Mesothelial cell of epicardium (in vitro differentiated cells): ENCODE measurements around the gene PI16. TPM values are rescaled to one million over a fixed set of nuclear protein-coding genes. Genes with fewer than 3 reads are reported as not detected.
"Not testable (repeated sequence)": the region's sequence is repeated elsewhere in the genome, so short reads cannot be mapped to it uniquely, and the experiment has no call there.

Experiments
- DNase-seq, 2 experiments: peaks; one replicate each; pipeline ENCODE4 v3.0.0; 2021; ENCODE audit warnings: low spot score in 2 of 2; ENCODE audit not compliant: unreplicated experiment in 2 of 2
- H3K27ac Mint-ChIP-seq: 2 replicates; pipeline ENCODE4 v1.8.0; 2021; ENCODE audit warnings: mixed read lengths
- H3K27me3 Mint-ChIP-seq: 2 replicates; pipeline ENCODE4 v1.8.0; 2021; ENCODE audit warnings: low read depth, mixed read lengths
- H3K36me3 Mint-ChIP-seq: 2 replicates; pipeline ENCODE4 v1.8.0; 2021; ENCODE audit warnings: mixed read lengths
- H3K4me1 Mint-ChIP-seq: 2 replicates; pipeline ENCODE4 v1.8.0; 2021; ENCODE audit warnings: mixed read lengths
- H3K4me3 Mint-ChIP-seq: 2 replicates; pipeline ENCODE4 v1.8.0; 2021; ENCODE audit warnings: mild to moderate bottlenecking, moderate library complexity, mixed read lengths
- H3K9me3 Mint-ChIP-seq: 2 replicates; pipeline ENCODE4 v1.8.0; 2021; ENCODE audit warnings: mixed read lengths
- CTCF ChIP-seq: fragments of 200-600 bp; sonication (generic); IDR thresholded peaks from one replicate; pipeline ENCODE4 v1.5.0; 2021; ENCODE audit warnings: antibody characterized with exemption; ENCODE audit not compliant: unreplicated experiment
- total RNA-seq: library from RNA; stranded (reverse); gene quantifications from 3 replicates; pipeline ENCODE4 v1.2.1, GENCODE V29; 2021

Gene PI16
- total RNA-seq, 1 donor from 2014 or later, result not detected

GRCh38 chr6:36945301-36945700, 9.2 kb upstream of the PI16 start:
- Mint-ChIP-seq H3K36me3 (no peaks in the 10 kb centered on the region), H3K27me3 (peaks cover 9% of the 10 kb centered on the region), H3K27ac (no peak overlapping the region), H3K9me3 (peaks cover 2% of the 10 kb centered on the region), H3K4me1 (no peaks in the 10 kb centered on the region), H3K4me3 (no peak overlapping the region)
- TF ChIP-seq CTCF, result no peak
- no peak for DNase-seq

- no peak for DNase-seq
- no peak for TF ChIP-seq CTCF
- no peaks in the 10 kb centered on the region for H3K36me3 Mint-ChIP-seq
- no peaks in the 10 kb centered on the region for H3K9me3 Mint-ChIP-seq
- H3K4me3 Mint-ChIP-seq, result no peak overlapping the region
- peaks cover 9% of the 10 kb centered on the region for H3K27me3 Mint-ChIP-seq
- H3K27ac Mint-ChIP-seq, result no peak overlapping the region
- no peaks in the 10 kb centered on the region for H3K4me1 Mint-ChIP-seq
Measured at GRCh38 chr6:36946526-36946925, 8.0 kb upstream of the PI16 start.

GRCh38 chr6:36947570-36948351, 6.8 kb upstream of the PI16 start:
- DNase-seq, result no peak
- Mint-ChIP-seq H3K27ac (no peak overlapping the region), H3K9me3 (no peaks in the 10 kb centered on the region), H3K4me1 (no peaks in the 10 kb centered on the region), H3K36me3 (no peaks in the 10 kb centered on the region), H3K4me3 (no peak overlapping the region), H3K27me3 (peaks cover 9% of the 10 kb centered on the region)
- TF ChIP-seq CTCF, result no peak

GRCh38 chr6:36949076-36949475, 5.5 kb upstream of the PI16 start:
- H3K27ac Mint-ChIP-seq, DNase-seq: not testable (repeated sequence)

GRCh38 chr6:36949636-36950035, 4.9 kb upstream of the PI16 start:
- H3K4me3 Mint-ChIP-seq, result no peak overlapping the region
- H3K27ac Mint-ChIP-seq, result no peak overlapping the region
- peaks cover 2% of the 10 kb centered on the region for H3K27me3 Mint-ChIP-seq
- no peaks in the 10 kb centered on the region for H3K9me3 Mint-ChIP-seq
- DNase-seq, result no peak
- no peaks in the 10 kb centered on the region for H3K36me3 Mint-ChIP-seq
- TF ChIP-seq CTCF, result no peak
- no peaks in the 10 kb centered on the region for H3K4me1 Mint-ChIP-seq

More at GRCh38 chr6:36949076-36949475, 5.5 kb upstream of the PI16 start:
- not testable (repeated sequence) for H3K27me3 Mint-ChIP-seq, H3K4me3 Mint-ChIP-seq, H3K9me3 Mint-ChIP-seq, H3K4me1 Mint-ChIP-seq, H3K36me3 Mint-ChIP-seq

- DNase-seq, result no peak
- H3K4me1 Mint-ChIP-seq, result no peaks in the 10 kb centered on the region
- no peak overlapping the region for H3K27ac Mint-ChIP-seq
Measured at GRCh38 chr6:36953931-36954261, 642 bp upstream of the PI16 start.

More at GRCh38 chr6:36953931-36954261, 642 bp upstream of the PI16 start:
- H3K4me3 Mint-ChIP-seq, result no peak overlapping the region
- no peak for TF ChIP-seq CTCF
- no peaks in the 10 kb centered on the region for H3K36me3 Mint-ChIP-seq
- H3K27me3 Mint-ChIP-seq, result no peaks in the 10 kb centered on the region
- no peaks in the 10 kb centered on the region for H3K9me3 Mint-ChIP-seq
